NB4 (cell line): Measurements from ENCODE around the gene ADAMTSL3.

Experiments
- POLR2A ChIP-seq: IDR thresholded peaks from 2 replicates; pipeline ENCODE4 v1.6.1; 2011; ENCODE audit warnings: mild to moderate bottlenecking; ENCODE audit not compliant: insufficient read length; ENCODE audit errors: extremely low read depth
- TF ChIP-seq, protein P1 (sequence below): IDR thresholded peaks from 2 replicates; pipeline ENCODE4 v1.6.1; 2011; ENCODE audit warnings: low read depth, low read length
- TF ChIP-seq, protein P2 (sequence below): IDR thresholded peaks from one replicate; pipeline ENCODE4 v1.5.1; 2012; ENCODE audit warnings: low read depth, low read length

DNA sequence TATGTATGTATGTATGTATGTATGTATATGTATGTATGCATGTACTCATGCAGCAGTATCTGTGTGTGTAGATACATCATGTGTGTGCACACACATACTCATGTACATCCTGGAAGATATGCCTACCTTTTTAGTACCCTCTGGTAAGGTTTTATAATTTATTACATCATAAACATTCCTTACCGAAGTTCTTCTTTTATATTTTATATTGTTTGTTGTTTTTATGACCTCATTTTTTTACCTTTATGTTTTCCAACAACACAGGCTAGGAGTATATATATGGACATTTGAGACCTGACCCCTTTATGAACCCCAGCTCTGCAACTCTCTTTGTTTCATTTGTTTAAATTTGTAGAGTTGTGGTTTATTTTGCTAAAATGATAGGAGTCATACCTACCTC is 263.5 kb downstream of the ADAMTSL3 start:
- TF ChIP-seq, protein P1, sequence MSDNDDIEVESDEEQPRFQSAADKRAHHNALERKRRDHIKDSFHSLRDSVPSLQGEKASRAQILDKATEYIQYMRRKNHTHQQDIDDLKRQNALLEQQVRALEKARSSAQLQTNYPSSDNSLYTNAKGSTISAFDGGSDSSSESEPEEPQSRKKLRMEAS = no peak
- no peak for TF ChIP-seq POLR2A
- TF ChIP-seq, protein P2, sequence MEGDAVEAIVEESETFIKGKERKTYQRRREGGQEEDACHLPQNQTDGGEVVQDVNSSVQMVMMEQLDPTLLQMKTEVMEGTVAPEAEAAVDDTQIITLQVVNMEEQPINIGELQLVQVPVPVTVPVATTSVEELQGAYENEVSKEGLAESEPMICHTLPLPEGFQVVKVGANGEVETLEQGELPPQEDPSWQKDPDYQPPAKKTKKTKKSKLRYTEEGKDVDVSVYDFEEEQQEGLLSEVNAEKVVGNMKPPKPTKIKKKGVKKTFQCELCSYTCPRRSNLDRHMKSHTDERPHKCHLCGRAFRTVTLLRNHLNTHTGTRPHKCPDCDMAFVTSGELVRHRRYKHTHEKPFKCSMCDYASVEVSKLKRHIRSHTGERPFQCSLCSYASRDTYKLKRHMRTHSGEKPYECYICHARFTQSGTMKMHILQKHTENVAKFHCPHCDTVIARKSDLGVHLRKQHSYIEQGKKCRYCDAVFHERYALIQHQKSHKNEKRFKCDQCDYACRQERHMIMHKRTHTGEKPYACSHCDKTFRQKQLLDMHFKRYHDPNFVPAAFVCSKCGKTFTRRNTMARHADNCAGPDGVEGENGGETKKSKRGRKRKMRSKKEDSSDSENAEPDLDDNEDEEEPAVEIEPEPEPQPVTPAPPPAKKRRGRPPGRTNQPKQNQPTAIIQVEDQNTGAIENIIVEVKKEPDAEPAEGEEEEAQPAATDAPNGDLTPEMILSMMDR = no peak
